HepG2 (cell line): Measurements from ENCODE around the gene TTLL1. TPM values are rescaled to one million over a fixed set of nuclear protein-coding genes. Genes with fewer than 3 reads are reported as not detected.
A peak's percentile ranks its signal among the peaks of the same experiment; 100 is the strongest.

ENCODE experiments used
- ATF2 ChIP-seq: sonication (generic); formaldehyde crosslinking; IDR thresholded peaks from 2 replicates; pipeline ENCODE4 v1.4.0; 2020; ENCODE audit warnings: missing genetic modification reagents
- BRD4 ChIP-seq: sonication (generic); formaldehyde crosslinking; IDR thresholded peaks from 2 replicates; pipeline ENCODE4 v1.4.0; 2020; ENCODE audit warnings: missing genetic modification reagents
- CTCF ChIP-seq: sonication (generic); formaldehyde crosslinking; IDR thresholded peaks from 2 replicates; pipeline ENCODE4 v1.5.0; 2020; ENCODE audit warnings: mild to moderate bottlenecking, missing genetic modification reagents, moderate library complexity
- KIAA2018 ChIP-seq: sonication (generic); formaldehyde crosslinking; IDR thresholded peaks from 2 replicates; pipeline ENCODE4 v1.5.0; 2020; ENCODE audit warnings: mild to moderate bottlenecking, missing genetic modification reagents, borderline replicate concordance
- NFYC ChIP-seq: IDR thresholded peaks from 2 replicates; pipeline ENCODE4 v1.6.1; 2016; ENCODE audit warnings: missing genetic modification reagents, missing compliant biosample characterization
- PHB2 ChIP-seq: fragments of 450-650 bp; IDR thresholded peaks from 2 replicates; pipeline ENCODE4 v1.6.1; 2018; ENCODE audit not compliant: partially characterized antibody
- RAD21 ChIP-seq: fragments of 450-650 bp; formaldehyde crosslinking; IDR thresholded peaks from 2 replicates; pipeline ENCODE4 v1.5.0; 2020; ENCODE audit warnings: mild to moderate bottlenecking
- SATB2 ChIP-seq: sonication (generic); formaldehyde crosslinking; IDR thresholded peaks from 2 replicates; pipeline ENCODE4 v1.5.0; 2020; ENCODE audit warnings: missing genetic modification reagents
- SNAPC5 ChIP-seq: sonication (generic); formaldehyde crosslinking; IDR thresholded peaks from 2 replicates; pipeline ENCODE4 v1.8.1; 2023; ENCODE audit warnings: mild to moderate bottlenecking, missing genetic modification reagents, borderline replicate concordance
- STAG1 ChIP-seq: sonication (generic); formaldehyde crosslinking; IDR thresholded peaks from 2 replicates; pipeline ENCODE4 v1.4.0; 2020; ENCODE audit warnings: missing genetic modification reagents
- ZBTB43 ChIP-seq: sonication (generic); formaldehyde crosslinking; conservative IDR thresholded peaks from 2 replicates; pipeline ENCODE4 v1.4.0; 2020; ENCODE audit warnings: missing genetic modification reagents
- ZFX ChIP-seq: sonication (generic); formaldehyde crosslinking; IDR thresholded peaks from 2 replicates; pipeline ENCODE4 v1.4.0; 2020; ENCODE audit warnings: mild to moderate bottlenecking, low read depth, missing genetic modification reagents, moderate library complexity
- ZNF101 ChIP-seq: sonication (generic); formaldehyde crosslinking; IDR thresholded peaks from 2 replicates; pipeline ENCODE4 v1.4.0; 2020; ENCODE audit warnings: mild to moderate bottlenecking, low read depth, missing genetic modification reagents, borderline replicate concordance
- ZNF296 ChIP-seq: sonication (generic); formaldehyde crosslinking; conservative IDR thresholded peaks from 2 replicates; pipeline ENCODE4 v1.5.0; 2020; ENCODE audit warnings: mild to moderate bottlenecking, missing genetic modification reagents
- ZNF362 ChIP-seq: sonication (generic); formaldehyde crosslinking; IDR thresholded peaks from 2 replicates; pipeline ENCODE4 v1.4.0; 2020; ENCODE audit warnings: missing genetic modification reagents, mild to moderate bottlenecking, borderline replicate concordance
- ZNF720 ChIP-seq: sonication (generic); formaldehyde crosslinking; IDR thresholded peaks from 2 replicates; pipeline ENCODE4 v1.4.0; 2020; ENCODE audit warnings: missing genetic modification reagents
- ZSCAN12 ChIP-seq: sonication (generic); formaldehyde crosslinking; IDR thresholded peaks from 2 replicates; pipeline ENCODE4 v1.9.0; 2021; ENCODE audit warnings: mild to moderate bottlenecking, missing genetic modification reagents
- polyA plus RNA-seq, 8 experiments: library from polyadenylated mRNA; depleted of rRNA in 3 of 8; stranded (reverse) in 7 of 8; unstranded in 1 of 8; fragments of >200 nt; fragmentation: Illumina TruSeq in 4 of 8; extraction: Trizol in 4 of 8; gene quantifications; 2 replicates each; pipeline versions ENCODE4 v1.2.1 to v1.2.3, GENCODE V29; 2011 to 2016; ENCODE audit warnings: low read depth in 4 of 8, missing spikeins in 1 of 8, mixed read lengths in 1 of 8; ENCODE audit not compliant: insufficient read depth in 1 of 8
- total RNA-seq, 5 experiments: library from RNA; depleted of rRNA; stranded (reverse); fragments of >200 nt; fragmentation: Illumina TruSeq; extraction: Trizol; gene quantifications; 2 replicates each; pipeline ENCODE4 v1.2.3, GENCODE V29; 2016; ENCODE audit warnings: low read depth in 1 of 5

TTLL1 gene
- total and polyA plus RNA-seq, 2 of the 13 experiments (the other 11 are each of a cell fraction or from before 2014, with no cell fraction given) = 1.6 to 5.3 TPM

- TF ChIP-seq ZNF101 (no peak), ZFX (CRISPR knock-in tag) (peak; percentile 40; the same call in 1 of the 2 replicates), STAG1 (peak; percentile 75), NFYC (CRISPR knock-in tag) (no peak), ZBTB43 (CRISPR knock-in tag) (no peak), PHB2 (no peak), SATB2 (CRISPR knock-in tag) (no peak), ATF2 (CRISPR knock-in tag) (no peak), SNAPC5 (CRISPR knock-in tag) (no peak), ZNF296 (no peak), ZNF362 (CRISPR knock-in tag) (no peak), RAD21 (peak; percentile 76), ZSCAN12 (CRISPR knock-in tag) (no peak), CTCF (peak; percentile 85), ZNF720 (CRISPR knock-in tag) (no peak), KIAA2018 (no peak), BRD4 (no peak)
Observed at GRCh38 chr22:43136255-43136654, 47.1 kb upstream of the TTLL1 start (continued).
